HG02798 (cell line): ENCODE results near the gene GRIA1.
"Not testable (repeated sequence)": the region's sequence is repeated elsewhere in the genome, so short reads cannot be mapped to it uniquely, and the experiment has no call there.

ENCODE experiments used
- ATAC-seq: cut with Tn5 transposase; IDR thresholded peaks from one replicate; pipeline ENCODE4 v1.9.1; 2021; ENCODE audit warnings: mild to moderate bottlenecking; ENCODE audit not compliant: unreplicated experiment, poor library complexity

Gene GRIA1

GRCh38 chr5:153704110-153704509 lies 213.6 kb downstream of the GRIA1 start:
- ATAC-seq, result no peak

- ATAC-seq, result no peak
These were observed 217.2 kb downstream of the GRIA1 start for GRCh38 chr5:153707626-153708025.

GRCh38 chr5:153711755-153712154 lies 221.3 kb downstream of the GRIA1 start:
- ATAC-seq, result no peak

- no peak for ATAC-seq
These were observed 222.5 kb downstream of the GRIA1 start for GRCh38 chr5:153712946-153713345.

GRCh38 chr5:153713943-153714342 lies 223.5 kb downstream of the GRIA1 start:
- no peak for ATAC-seq

- ATAC-seq, result no peak
These were observed 224.3 kb downstream of the GRIA1 start for GRCh38 chr5:153714798-153715197.

GRCh38 chr5:153717287-153717686 lies 226.8 kb downstream of the GRIA1 start:
- ATAC-seq, result no peak

GRCh38 chr5:153718713-153719112 lies 228.2 kb downstream of the GRIA1 start:
- ATAC-seq, result no peak

GRCh38 chr5:153719324-153719723 lies 228.9 kb downstream of the GRIA1 start:
- ATAC-seq, result no peak

- not testable (repeated sequence) for ATAC-seq
These were observed 232.6 kb downstream of the GRIA1 start for GRCh38 chr5:153723022-153723610.

GRCh38 chr5:153742060-153742459 lies 251.6 kb downstream of the GRIA1 start:
- ATAC-seq, result no peak

GRCh38 chr5:153744751-153745150 lies 254.3 kb downstream of the GRIA1 start:
- no peak for ATAC-seq

- ATAC-seq, result no peak
These were observed 255.4 kb downstream of the GRIA1 start for GRCh38 chr5:153745778-153746395.

- no peak for ATAC-seq
These were observed 256.0 kb downstream of the GRIA1 start for GRCh38 chr5:153746440-153746839.

- no peak for ATAC-seq
These were observed 258.4 kb downstream of the GRIA1 start for GRCh38 chr5:153748823-153749222.

- ATAC-seq, result no peak
These were observed 259.5 kb downstream of the GRIA1 start for GRCh38 chr5:153749960-153750359.

- no peak for ATAC-seq
These were observed 260.8 kb downstream of the GRIA1 start for GRCh38 chr5:153751251-153751650.

GRCh38 chr5:153752890-153753289 lies 262.4 kb downstream of the GRIA1 start:
- no peak for ATAC-seq

- ATAC-seq, result no peak
These were observed 263.4 kb downstream of the GRIA1 start for GRCh38 chr5:153753645-153754432.

- ATAC-seq, result no peak
These were observed 265.5 kb downstream of the GRIA1 start for GRCh38 chr5:153755913-153756500.

- ATAC-seq, result no peak
These were observed 266.1 kb downstream of the GRIA1 start for GRCh38 chr5:153756540-153756939.
